ENCODE results near the gene PRAME. TPM values are rescaled to one million over a fixed set of nuclear protein-coding genes. Genes with fewer than 3 reads are reported as not detected.

PRAME gene
- total RNA-seq, 1 experiment from 2014 or later, result not detected

- TF ChIP-seq CTCF (IDR thresholded peaks at IDR 0.05; ENCODE audit: insufficient read depth in 1 of 2, low read depth in 1 of 2, low read length in 1 of 2, severe bottlenecking in 1 of 2, unreplicated experiment in 1 of 2), result no peak
- ChIA-PET CTCF (no interaction called here), POLR2A (no interaction called here)
- Mint-ChIP-seq H3K4me1 (ENCODE audit: low read depth, unreplicated experiment) (no peaks in the 10 kb centered on the region), H3K27ac (ENCODE audit: unreplicated experiment) (no peak overlapping the region), H3K4me3 (ENCODE audit: unreplicated experiment) (no peak overlapping the region), H3K36me3 (ENCODE audit: insufficient read depth, unreplicated experiment) (no peaks in the 10 kb centered on the region), H3K9me3 (ENCODE audit: unreplicated experiment) (no peaks in the 10 kb centered on the region), H3K27me3 (ENCODE audit: insufficient read depth, unreplicated experiment) (peaks cover 12% of the 10 kb centered on the region)
- Histone ChIP-seq H3K36me3 (ENCODE audit: control insufficient read depth, insufficient read depth, low read length) (no peaks in the 10 kb centered on the region), H3K4me1 (no peaks in the 10 kb centered on the region), H3K4me3 (ENCODE audit: low read depth, low read length) (no peak overlapping the region), H3K27me3 (replicated peaks; ENCODE audit: control insufficient read depth, insufficient read depth, low read length) (no peaks in the 10 kb centered on the region), H3K9me3 (no peaks in the 10 kb centered on the region)
- no peak for DNase-seq
- BruUV-seq (replicated peaks), result no TSS peak
- intact Hi-C loops (cut with micrococcal nuclease; ENCODE audit: unreplicated experiment), result no loop called here
These were observed 12.8 kb upstream of the PRAME start for GRCh38 chr22:22571862-22572261.

DNA sequence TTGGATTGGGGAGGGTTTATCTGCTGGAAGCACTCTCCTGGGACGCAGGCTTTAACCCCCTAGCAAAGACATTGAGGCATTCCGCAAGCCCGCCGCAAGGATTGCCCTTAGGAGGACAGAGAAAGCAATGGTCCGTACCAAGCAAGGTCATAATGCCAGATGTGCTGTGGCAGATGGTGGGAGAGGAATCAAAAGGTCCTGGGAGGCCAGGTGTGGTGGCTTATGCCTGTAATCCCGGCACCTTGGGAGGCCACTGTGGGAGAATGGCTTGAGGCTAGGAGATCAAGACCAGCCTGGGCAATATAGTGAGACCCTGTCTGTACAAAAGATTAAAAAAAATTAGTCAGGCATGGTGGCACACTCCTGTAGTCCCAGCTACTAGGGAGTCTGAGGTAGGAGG lies 12.4 kb upstream of the PRAME start:
- H3K36me3 Mint-ChIP-seq (ENCODE audit: insufficient read depth, unreplicated experiment), result no peaks in the 10 kb centered on the region

DNA sequence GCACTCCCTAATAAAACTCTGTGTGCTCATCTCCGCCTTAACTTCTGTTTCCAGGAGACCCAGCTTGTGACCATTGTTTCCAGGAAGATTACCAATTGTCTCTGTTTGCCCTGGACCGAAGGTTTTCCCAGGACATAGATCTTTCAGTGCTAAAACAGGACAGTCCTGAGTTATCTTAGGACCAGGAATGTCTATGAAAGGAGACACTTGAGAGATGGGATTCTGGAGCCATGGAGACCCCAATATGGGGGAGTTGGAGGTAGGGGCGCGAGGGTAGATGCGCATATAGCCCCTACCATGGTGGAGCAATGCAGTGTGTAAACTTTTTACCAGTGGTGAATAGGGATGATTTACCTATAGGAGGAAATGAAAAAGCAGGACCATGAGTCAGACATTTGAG lies 10.2 kb upstream of the PRAME start:
- no peaks in the 10 kb centered on the region for H3K27me3 ChIP-seq (replicated peaks; ENCODE audit: control insufficient read depth, insufficient read depth, low read length)
- no peak for TF ChIP-seq CTCF (IDR thresholded peaks at IDR 0.05; ENCODE audit: insufficient read depth in 1 of 2, low read depth in 1 of 2, low read length in 1 of 2, severe bottlenecking in 1 of 2, unreplicated experiment in 1 of 2)
- Mint-ChIP-seq H3K27me3 (ENCODE audit: insufficient read depth, unreplicated experiment) (peaks cover 12% of the 10 kb centered on the region), H3K4me3 (ENCODE audit: unreplicated experiment) (no peak overlapping the region), H3K9me3 (ENCODE audit: unreplicated experiment) (no peaks in the 10 kb centered on the region), H3K36me3 (ENCODE audit: insufficient read depth, unreplicated experiment) (no peaks in the 10 kb centered on the region), H3K27ac (ENCODE audit: unreplicated experiment) (no peak overlapping the region), H3K4me1 (ENCODE audit: low read depth, unreplicated experiment) (no peaks in the 10 kb centered on the region)
- ChIA-PET CTCF (no interaction called here), POLR2A (no interaction called here)
- no TSS peak for BruUV-seq (replicated peaks)
- H3K4me1 ChIP-seq, result no peaks in the 10 kb centered on the region
- H3K4me3 ChIP-seq (ENCODE audit: low read depth, low read length), result no peak overlapping the region
- no peak for DNase-seq
- H3K9me3 ChIP-seq, result no peaks in the 10 kb centered on the region
- no peaks in the 10 kb centered on the region for H3K36me3 ChIP-seq (ENCODE audit: control insufficient read depth, insufficient read depth, low read length)
- intact Hi-C loops (cut with micrococcal nuclease; ENCODE audit: unreplicated experiment), result no loop called here

More for the DNA sequence above, 12.4 kb upstream of the PRAME start:
- no peak for DNase-seq
- ChIA-PET CTCF (no interaction called here), POLR2A (no interaction called here)
- no TSS peak for BruUV-seq (replicated peaks)
- Mint-ChIP-seq H3K4me1 (ENCODE audit: low read depth, unreplicated experiment) (no peaks in the 10 kb centered on the region), H3K4me3 (ENCODE audit: unreplicated experiment) (no peak overlapping the region), H3K27me3 (ENCODE audit: insufficient read depth, unreplicated experiment) (peaks cover 12% of the 10 kb centered on the region), H3K9me3 (ENCODE audit: unreplicated experiment) (no peaks in the 10 kb centered on the region), H3K27ac (ENCODE audit: unreplicated experiment) (no peak overlapping the region)
- H3K4me3 ChIP-seq (ENCODE audit: low read depth, low read length), result no peak overlapping the region
- intact Hi-C loops (cut with micrococcal nuclease; ENCODE audit: unreplicated experiment), result no loop called here
- no peaks in the 10 kb centered on the region for H3K4me1 ChIP-seq
- no peak for TF ChIP-seq CTCF (IDR thresholded peaks at IDR 0.05; ENCODE audit: insufficient read depth in 1 of 2, low read depth in 1 of 2, low read length in 1 of 2, severe bottlenecking in 1 of 2, unreplicated experiment in 1 of 2)
- no peaks in the 10 kb centered on the region for H3K36me3 ChIP-seq (ENCODE audit: control insufficient read depth, insufficient read depth, low read length)
- H3K27me3 ChIP-seq (replicated peaks; ENCODE audit: control insufficient read depth, insufficient read depth, low read length), result no peaks in the 10 kb centered on the region
- H3K9me3 ChIP-seq, result no peaks in the 10 kb centered on the region
